ENCODE measurements around the gene TBX21.

The TBX21 gene, protein sequence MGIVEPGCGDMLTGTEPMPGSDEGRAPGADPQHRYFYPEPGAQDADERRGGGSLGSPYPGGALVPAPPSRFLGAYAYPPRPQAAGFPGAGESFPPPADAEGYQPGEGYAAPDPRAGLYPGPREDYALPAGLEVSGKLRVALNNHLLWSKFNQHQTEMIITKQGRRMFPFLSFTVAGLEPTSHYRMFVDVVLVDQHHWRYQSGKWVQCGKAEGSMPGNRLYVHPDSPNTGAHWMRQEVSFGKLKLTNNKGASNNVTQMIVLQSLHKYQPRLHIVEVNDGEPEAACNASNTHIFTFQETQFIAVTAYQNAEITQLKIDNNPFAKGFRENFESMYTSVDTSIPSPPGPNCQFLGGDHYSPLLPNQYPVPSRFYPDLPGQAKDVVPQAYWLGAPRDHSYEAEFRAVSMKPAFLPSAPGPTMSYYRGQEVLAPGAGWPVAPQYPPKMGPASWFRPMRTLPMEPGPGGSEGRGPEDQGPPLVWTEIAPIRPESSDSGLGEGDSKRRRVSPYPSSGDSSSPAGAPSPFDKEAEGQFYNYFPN

DNA sequence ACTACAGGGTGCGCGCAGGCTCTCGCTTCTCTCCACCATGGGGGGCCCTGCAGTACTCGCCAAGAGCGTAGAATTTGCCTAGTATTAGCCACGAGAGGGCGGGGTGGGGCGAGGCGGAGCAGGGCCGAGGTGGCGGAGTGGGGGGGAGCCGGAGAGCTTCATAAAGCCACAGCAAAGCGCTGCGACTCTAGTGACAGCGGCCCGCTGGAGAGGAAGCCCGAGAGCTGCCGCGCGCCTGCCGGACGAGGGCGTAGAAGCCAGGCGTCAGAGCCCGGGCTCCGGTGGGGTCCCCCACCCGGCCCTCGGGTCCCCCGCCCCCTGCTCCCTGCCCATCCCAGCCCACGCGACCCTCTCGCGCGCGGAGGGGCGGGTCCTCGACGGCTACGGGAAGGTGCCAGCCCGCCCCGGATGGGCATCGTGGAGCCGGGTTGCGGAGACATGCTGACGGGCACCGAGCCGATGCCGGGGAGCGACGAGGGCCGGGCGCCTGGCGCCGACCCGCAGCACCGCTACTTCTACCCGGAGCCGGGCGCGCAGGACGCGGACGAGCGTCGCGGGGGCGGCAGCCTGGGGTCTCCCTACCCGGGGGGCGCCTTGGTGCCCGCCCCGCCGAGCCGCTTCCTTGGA, at the start of gene TBX21:
Gene TBX21 (plus strand): TSS at position 190 of the 627 bp plus-strand sequence. CDS start 219 bp downstream, at position 409.
- Histone ChIP-seq H3K4me3 (ENCODE audit: low read depth, low read length) (peak within 1 kb of the TSS; percentile 62), H3K9ac (ENCODE audit: low read depth, low read length) (peak within 1 kb of the TSS; percentile 73)

GRCh38 chr17:47684025-47684424, 49.0 kb upstream of the TBX21 start:
- Histone ChIP-seq H3K36me3 (ENCODE audit: control insufficient read depth, insufficient read depth, low read length) (peaks cover 28% of the 10 kb centered on the region), H3K4me3 (ENCODE audit: low read depth, low read length) (no peak overlapping the region), H3K9me3 (ENCODE audit: control insufficient read depth, insufficient read depth, low read length) (no peaks in the 10 kb centered on the region), H3K4me1 (ENCODE audit: control insufficient read depth, insufficient read depth, low read length) (peaks cover 8% of the 10 kb centered on the region), H3K27me3 (ENCODE audit: control insufficient read depth, insufficient read depth, low read length) (no peaks in the 10 kb centered on the region), H3K9ac (ENCODE audit: low read depth, low read length) (no peak overlapping the region)

More for the DNA sequence above, at the start of gene TBX21:
- Histone ChIP-seq H3K27me3 (ENCODE audit: control insufficient read depth, insufficient read depth, low read length) (peaks cover 68% of the 10 kb centered on the region), H3K4me1 (ENCODE audit: control insufficient read depth, insufficient read depth, low read length) (no peaks in the 10 kb centered on the region), H3K36me3 (ENCODE audit: control insufficient read depth, insufficient read depth, low read length) (no peaks in the 10 kb centered on the region), H3K9me3 (ENCODE audit: control insufficient read depth, insufficient read depth, low read length) (no peaks in the 10 kb centered on the region)

DNA sequence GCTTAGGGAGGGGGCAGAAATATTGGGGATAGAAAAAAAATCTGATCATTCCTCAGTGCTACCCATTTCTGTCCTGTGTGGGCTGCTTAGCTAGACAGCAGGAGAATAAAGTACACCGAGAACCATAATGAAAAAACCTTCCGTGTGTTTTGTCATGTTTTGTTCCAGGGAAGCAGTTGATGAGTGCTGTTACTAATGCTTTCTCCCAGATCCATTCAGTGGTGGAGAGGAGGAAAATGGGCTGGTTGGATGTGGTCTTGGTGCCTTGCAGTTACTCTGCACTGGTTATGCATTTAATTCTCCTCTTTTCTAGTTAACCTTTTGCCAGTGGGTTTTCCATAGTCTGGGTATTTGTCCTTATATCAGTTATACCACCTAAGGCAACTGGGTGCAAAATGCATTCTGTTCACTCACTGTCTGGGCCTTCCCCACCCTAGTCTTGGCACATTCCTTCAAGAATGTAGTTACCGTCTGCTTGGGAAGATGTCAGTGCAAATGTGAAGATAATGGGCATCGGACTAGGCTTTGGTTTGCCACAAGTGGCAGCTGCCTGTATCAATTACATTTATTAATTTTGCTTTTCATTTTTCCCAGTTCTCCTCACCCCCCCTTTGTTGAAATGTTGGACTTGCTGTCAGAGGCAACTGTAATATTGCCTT, 48.4 kb upstream of the TBX21 start:
- Histone ChIP-seq H3K36me3 (ENCODE audit: control insufficient read depth, insufficient read depth, low read length) (peaks cover 23% of the 10 kb centered on the region), H3K9me3 (ENCODE audit: control insufficient read depth, insufficient read depth, low read length) (no peaks in the 10 kb centered on the region), H3K4me3 (ENCODE audit: low read depth, low read length) (no peak overlapping the region), H3K27me3 (ENCODE audit: control insufficient read depth, insufficient read depth, low read length) (no peaks in the 10 kb centered on the region), H3K4me1 (ENCODE audit: control insufficient read depth, insufficient read depth, low read length) (peaks cover 8% of the 10 kb centered on the region), H3K9ac (ENCODE audit: low read depth, low read length) (no peak overlapping the region)

DNA sequence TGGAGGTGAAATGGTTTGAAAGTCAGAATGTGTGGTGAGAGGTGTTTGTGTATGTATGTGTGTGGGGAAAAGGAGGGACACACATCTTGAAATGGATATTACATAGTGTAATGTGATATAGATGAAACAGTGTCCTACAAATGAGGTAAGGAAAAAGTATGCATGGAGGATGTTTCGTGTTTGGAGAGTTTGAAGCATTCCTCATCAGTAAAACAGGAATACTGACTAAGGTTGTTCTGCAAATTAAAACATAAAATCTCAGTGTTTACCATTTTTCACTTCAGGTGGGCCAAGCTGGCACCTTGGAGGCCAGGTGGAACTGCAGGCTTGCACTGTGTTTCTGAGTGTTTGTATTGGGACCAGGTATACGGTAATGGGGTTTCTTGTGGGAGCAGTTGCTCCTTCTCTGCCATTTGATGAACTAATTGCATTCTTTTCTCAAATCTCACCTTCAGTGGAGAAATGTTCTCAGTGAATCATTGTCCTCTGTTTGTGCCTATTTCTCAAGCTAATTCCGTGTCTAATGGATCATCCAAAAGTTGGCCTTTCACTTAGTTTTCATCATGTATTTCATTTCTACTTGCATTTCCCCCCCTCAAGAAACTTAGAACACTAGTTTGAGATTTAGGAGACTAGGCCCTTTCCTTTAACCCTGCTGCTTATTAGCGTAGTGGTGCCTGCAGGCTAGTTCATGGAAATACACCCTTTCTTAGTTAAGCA, 47.3 kb upstream of the TBX21 start:
- Histone ChIP-seq H3K9me3 (ENCODE audit: control insufficient read depth, insufficient read depth, low read length) (no peaks in the 10 kb centered on the region), H3K9ac (ENCODE audit: low read depth, low read length) (no peak overlapping the region), H3K4me3 (ENCODE audit: low read depth, low read length) (no peak overlapping the region), H3K27me3 (ENCODE audit: control insufficient read depth, insufficient read depth, low read length) (no peaks in the 10 kb centered on the region), H3K36me3 (ENCODE audit: control insufficient read depth, insufficient read depth, low read length) (peaks cover 14% of the 10 kb centered on the region), H3K4me1 (ENCODE audit: control insufficient read depth, insufficient read depth, low read length) (peaks cover 8% of the 10 kb centered on the region)

DNA sequence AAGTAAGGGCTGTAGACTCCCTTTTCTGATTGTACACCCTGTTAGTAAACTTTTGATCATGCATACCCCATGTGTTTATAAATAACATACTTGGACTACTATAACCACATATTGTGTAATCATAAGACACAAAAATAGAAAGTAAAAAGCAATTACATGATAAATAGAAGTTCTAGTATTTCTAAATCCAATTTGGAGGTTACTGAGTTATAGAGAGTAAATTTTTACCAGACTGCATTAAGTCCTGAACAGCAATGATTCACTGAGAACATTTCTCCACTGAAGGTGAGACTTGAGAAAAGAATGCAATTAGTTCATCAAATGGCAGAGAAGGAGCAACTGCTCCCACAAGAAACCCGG, 46.8 kb upstream of the TBX21 start:
- Histone ChIP-seq H3K9ac (ENCODE audit: low read depth, low read length) (no peak overlapping the region), H3K36me3 (ENCODE audit: control insufficient read depth, insufficient read depth, low read length) (peaks cover 12% of the 10 kb centered on the region), H3K4me1 (ENCODE audit: control insufficient read depth, insufficient read depth, low read length) (peaks cover 8% of the 10 kb centered on the region)

GRCh38 chr17:47686664-47687327, 46.2 kb upstream of the TBX21 start:
- Histone ChIP-seq H3K4me1 (ENCODE audit: control insufficient read depth, insufficient read depth, low read length) (peaks cover 8% of the 10 kb centered on the region), H3K9me3 (ENCODE audit: control insufficient read depth, insufficient read depth, low read length) (no peaks in the 10 kb centered on the region), H3K4me3 (ENCODE audit: low read depth, low read length) (no peak overlapping the region), H3K9ac (ENCODE audit: low read depth, low read length) (no peak overlapping the region), H3K27me3 (ENCODE audit: control insufficient read depth, insufficient read depth, low read length) (no peaks in the 10 kb centered on the region), H3K36me3 (ENCODE audit: control insufficient read depth, insufficient read depth, low read length) (peaks cover 9% of the 10 kb centered on the region)

More for the DNA sequence above, 46.8 kb upstream of the TBX21 start:
- Histone ChIP-seq H3K9me3 (ENCODE audit: control insufficient read depth, insufficient read depth, low read length) (no peaks in the 10 kb centered on the region), H3K27me3 (ENCODE audit: control insufficient read depth, insufficient read depth, low read length) (no peaks in the 10 kb centered on the region), H3K4me3 (ENCODE audit: low read depth, low read length) (no peak overlapping the region)

GRCh38 chr17:47687328-47687690, 45.7 kb upstream of the TBX21 start:
- Histone ChIP-seq H3K9me3 (ENCODE audit: control insufficient read depth, insufficient read depth, low read length) (no peaks in the 10 kb centered on the region), H3K36me3 (ENCODE audit: control insufficient read depth, insufficient read depth, low read length) (peaks cover 4% of the 10 kb centered on the region), H3K9ac (ENCODE audit: low read depth, low read length) (no peak overlapping the region), H3K27me3 (ENCODE audit: control insufficient read depth, insufficient read depth, low read length) (no peaks in the 10 kb centered on the region), H3K4me1 (ENCODE audit: control insufficient read depth, insufficient read depth, low read length) (peaks cover 13% of the 10 kb centered on the region), H3K4me3 (ENCODE audit: low read depth, low read length) (no peak overlapping the region)

- no peaks in the 10 kb centered on the region for H3K9me3 ChIP-seq (ENCODE audit: control insufficient read depth, insufficient read depth, low read length)
- H3K9ac ChIP-seq (ENCODE audit: low read depth, low read length): peak overlapping the region; percentile 55
- peaks cover 17% of the 10 kb centered on the region for H3K4me1 ChIP-seq (ENCODE audit: control insufficient read depth, insufficient read depth, low read length)
- no peaks in the 10 kb centered on the region for H3K36me3 ChIP-seq (ENCODE audit: control insufficient read depth, insufficient read depth, low read length)
- no peaks in the 10 kb centered on the region for H3K27me3 ChIP-seq (ENCODE audit: control insufficient read depth, insufficient read depth, low read length)
- H3K4me3 ChIP-seq (ENCODE audit: low read depth, low read length): no peak overlapping the region
Observed at GRCh38 chr17:47687748-47688147, 45.3 kb upstream of the TBX21 start.

GRCh38 chr17:47690121-47690520, 42.9 kb upstream of the TBX21 start:
- Histone ChIP-seq H3K9ac (ENCODE audit: low read depth, low read length) (no peak overlapping the region), H3K4me3 (ENCODE audit: low read depth, low read length) (no peak overlapping the region), H3K4me1 (ENCODE audit: control insufficient read depth, insufficient read depth, low read length) (peaks cover 23% of the 10 kb centered on the region), H3K27me3 (ENCODE audit: control insufficient read depth, insufficient read depth, low read length) (no peaks in the 10 kb centered on the region), H3K9me3 (ENCODE audit: control insufficient read depth, insufficient read depth, low read length) (no peaks in the 10 kb centered on the region), H3K36me3 (ENCODE audit: control insufficient read depth, insufficient read depth, low read length) (no peaks in the 10 kb centered on the region)

- Histone ChIP-seq H3K9ac (ENCODE audit: low read depth, low read length) (no peak overlapping the region), H3K4me1 (ENCODE audit: control insufficient read depth, insufficient read depth, low read length) (peaks cover 24% of the 10 kb centered on the region), H3K4me3 (ENCODE audit: low read depth, low read length) (peak overlapping the region; percentile 24), H3K27me3 (ENCODE audit: control insufficient read depth, insufficient read depth, low read length) (peaks cover 3% of the 10 kb centered on the region), H3K9me3 (ENCODE audit: control insufficient read depth, insufficient read depth, low read length) (no peaks in the 10 kb centered on the region), H3K36me3 (ENCODE audit: control insufficient read depth, insufficient read depth, low read length) (peaks cover 2% of the 10 kb centered on the region)
Observed at GRCh38 chr17:47692137-47692894, 40.7 kb upstream of the TBX21 start.
